ENCODE results near the gene WDR72.

DNA sequence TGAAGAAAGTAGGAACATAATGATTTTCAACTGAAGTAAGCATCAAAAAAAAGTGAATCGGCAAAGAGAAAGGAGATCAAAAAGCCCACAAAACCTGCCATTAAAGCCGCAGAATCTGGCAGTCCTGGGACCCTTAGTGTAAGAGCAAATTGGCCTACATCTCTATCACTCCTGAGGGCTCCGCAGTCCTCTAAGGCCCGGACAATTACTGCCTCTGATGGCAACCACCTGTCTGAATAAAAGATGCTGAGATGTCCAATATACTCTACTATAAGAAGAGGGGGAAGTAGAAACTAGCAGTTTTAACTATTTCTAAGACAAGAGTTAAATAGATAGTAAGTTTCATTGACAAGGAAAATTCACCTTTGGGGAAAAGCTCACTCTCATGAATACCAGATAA lies 20.3 kb downstream of the WDR72 start:
- TF ChIP-seq, protein P1, sequence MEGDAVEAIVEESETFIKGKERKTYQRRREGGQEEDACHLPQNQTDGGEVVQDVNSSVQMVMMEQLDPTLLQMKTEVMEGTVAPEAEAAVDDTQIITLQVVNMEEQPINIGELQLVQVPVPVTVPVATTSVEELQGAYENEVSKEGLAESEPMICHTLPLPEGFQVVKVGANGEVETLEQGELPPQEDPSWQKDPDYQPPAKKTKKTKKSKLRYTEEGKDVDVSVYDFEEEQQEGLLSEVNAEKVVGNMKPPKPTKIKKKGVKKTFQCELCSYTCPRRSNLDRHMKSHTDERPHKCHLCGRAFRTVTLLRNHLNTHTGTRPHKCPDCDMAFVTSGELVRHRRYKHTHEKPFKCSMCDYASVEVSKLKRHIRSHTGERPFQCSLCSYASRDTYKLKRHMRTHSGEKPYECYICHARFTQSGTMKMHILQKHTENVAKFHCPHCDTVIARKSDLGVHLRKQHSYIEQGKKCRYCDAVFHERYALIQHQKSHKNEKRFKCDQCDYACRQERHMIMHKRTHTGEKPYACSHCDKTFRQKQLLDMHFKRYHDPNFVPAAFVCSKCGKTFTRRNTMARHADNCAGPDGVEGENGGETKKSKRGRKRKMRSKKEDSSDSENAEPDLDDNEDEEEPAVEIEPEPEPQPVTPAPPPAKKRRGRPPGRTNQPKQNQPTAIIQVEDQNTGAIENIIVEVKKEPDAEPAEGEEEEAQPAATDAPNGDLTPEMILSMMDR (IDR thresholded peaks at IDR 0.05) = no peak
- TF ChIP-seq POLR2A (IDR thresholded peaks at IDR 0.05) = no peak
